Measurements from ENCODE around the gene ELL3.
A peak's percentile ranks its signal among the peaks of the same experiment; 100 is the strongest.

Gene ELL3

DNA sequence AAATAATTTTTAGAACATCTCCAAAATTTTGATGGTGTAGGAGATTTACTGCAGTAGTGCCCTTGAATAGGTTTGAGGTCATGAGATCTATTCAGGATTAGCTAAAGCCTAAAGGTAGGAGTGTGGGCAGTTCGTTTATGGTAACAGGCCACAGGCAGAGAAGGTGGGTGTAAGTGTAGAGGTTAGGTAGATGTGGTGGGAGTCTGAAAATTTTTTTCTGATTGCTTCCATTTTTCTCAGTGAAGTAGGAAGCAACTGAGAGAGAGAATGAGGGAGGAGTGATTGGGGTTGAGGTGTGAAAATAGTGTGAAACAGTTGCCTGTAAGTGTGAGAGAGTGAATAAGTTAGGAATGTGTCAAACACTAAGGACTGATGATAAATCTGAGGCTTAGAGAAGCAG is 2.2 kb upstream of the ELL3 start:
- DNase-seq (ENCODE audit: low read depth) = no peak
- no peak overlapping the region for H3K4me3 ChIP-seq (ENCODE audit: low read depth, low read length)
- TF ChIP-seq, protein P1, sequence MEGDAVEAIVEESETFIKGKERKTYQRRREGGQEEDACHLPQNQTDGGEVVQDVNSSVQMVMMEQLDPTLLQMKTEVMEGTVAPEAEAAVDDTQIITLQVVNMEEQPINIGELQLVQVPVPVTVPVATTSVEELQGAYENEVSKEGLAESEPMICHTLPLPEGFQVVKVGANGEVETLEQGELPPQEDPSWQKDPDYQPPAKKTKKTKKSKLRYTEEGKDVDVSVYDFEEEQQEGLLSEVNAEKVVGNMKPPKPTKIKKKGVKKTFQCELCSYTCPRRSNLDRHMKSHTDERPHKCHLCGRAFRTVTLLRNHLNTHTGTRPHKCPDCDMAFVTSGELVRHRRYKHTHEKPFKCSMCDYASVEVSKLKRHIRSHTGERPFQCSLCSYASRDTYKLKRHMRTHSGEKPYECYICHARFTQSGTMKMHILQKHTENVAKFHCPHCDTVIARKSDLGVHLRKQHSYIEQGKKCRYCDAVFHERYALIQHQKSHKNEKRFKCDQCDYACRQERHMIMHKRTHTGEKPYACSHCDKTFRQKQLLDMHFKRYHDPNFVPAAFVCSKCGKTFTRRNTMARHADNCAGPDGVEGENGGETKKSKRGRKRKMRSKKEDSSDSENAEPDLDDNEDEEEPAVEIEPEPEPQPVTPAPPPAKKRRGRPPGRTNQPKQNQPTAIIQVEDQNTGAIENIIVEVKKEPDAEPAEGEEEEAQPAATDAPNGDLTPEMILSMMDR (IDR thresholded peaks at IDR 0.05; ENCODE audit: control insufficient read depth, extremely low read depth, insufficient read depth) = no peak

GRCh38 chr15:43777267-43777914 is 625 bp upstream of the ELL3 start:
- TF ChIP-seq, protein P1 (IDR thresholded peaks at IDR 0.05; ENCODE audit: control insufficient read depth, extremely low read depth, insufficient read depth) = peak; percentile 81
- peak; percentile 52 for DNase-seq (ENCODE audit: low read depth)
- peak overlapping the region; percentile 98 for H3K4me3 ChIP-seq (ENCODE audit: low read depth, low read length)

DNA sequence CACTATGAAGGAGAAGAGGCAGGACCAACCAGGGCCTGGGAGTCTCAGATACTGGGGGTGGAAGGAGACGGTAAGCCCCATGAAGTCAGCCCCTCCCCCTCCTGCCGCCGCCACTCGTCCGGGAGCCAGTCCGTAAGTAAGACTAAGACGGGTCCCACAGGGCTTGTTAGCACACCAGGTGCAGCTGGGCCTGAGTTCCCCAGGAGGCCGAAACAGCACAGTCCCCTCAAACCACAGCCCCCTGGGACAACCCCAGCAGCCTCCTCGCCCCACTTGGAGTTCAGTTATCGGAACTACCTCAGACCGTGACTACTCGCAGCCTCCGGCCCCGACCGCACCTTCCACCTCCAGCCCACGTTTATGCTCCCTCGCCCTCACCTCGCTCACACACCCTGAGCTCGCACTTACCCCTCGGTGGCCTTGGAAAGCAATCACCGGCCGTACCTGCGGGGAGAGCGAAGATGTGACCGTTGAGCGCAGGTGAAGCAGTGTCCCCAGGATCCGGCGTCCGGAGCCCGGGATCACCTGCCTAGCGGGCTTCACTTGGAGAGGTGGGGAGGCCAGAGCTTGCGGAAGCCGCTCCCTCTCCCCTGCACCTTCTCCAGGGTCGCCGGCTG is 557 bp downstream of the ELL3 start:
- DNase-seq (ENCODE audit: low read depth) = no peak

DNA sequence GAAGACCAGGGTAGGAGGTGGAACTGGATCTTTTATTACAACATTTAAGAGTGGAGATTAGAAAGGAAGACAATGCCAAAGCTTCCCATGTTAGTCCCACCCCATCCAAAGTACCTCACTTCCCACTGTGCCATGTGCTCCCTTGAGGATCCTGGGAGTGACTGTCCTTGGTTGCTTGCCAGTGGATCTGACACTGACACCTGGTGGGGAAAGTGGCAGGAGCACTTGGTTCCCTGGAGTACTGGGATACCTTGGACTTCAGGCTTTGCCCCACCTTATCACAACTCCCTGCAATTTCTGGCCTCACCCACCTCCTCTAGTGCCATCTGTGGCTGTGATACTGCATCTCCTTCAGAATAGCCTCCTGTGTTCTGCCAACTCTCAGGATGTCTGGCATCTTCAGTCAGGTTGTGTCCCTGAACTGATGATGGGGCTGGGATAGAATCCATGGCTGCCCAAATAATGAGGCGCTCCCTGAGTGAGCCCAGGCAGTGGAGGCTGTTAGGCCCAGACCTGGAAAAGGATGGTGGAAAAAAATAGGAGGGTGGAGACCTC is 1.3 kb downstream of the ELL3 start:
- TF ChIP-seq, protein P1 (IDR thresholded peaks at IDR 0.05; ENCODE audit: control insufficient read depth, extremely low read depth, insufficient read depth) = peak; percentile 90
- peak; percentile 95 for DNase-seq (ENCODE audit: low read depth)
- peak overlapping the region; percentile 98 for H3K4me3 ChIP-seq (ENCODE audit: low read depth, low read length)

More for the DNA sequence above, 557 bp downstream of the ELL3 start:
- H3K4me3 ChIP-seq (ENCODE audit: low read depth, low read length) = peak overlapping the region; percentile 98
- TF ChIP-seq, protein P1 (IDR thresholded peaks at IDR 0.05; ENCODE audit: control insufficient read depth, extremely low read depth, insufficient read depth) = no peak

GRCh38 chr15:43774062-43774461 is 2.7 kb downstream of the ELL3 start:
- H3K4me3 ChIP-seq (ENCODE audit: low read depth, low read length) = no peak overlapping the region; the same call in 1 of the 2 replicates
- no peak for DNase-seq (ENCODE audit: low read depth)
- TF ChIP-seq, protein P1 (IDR thresholded peaks at IDR 0.05; ENCODE audit: control insufficient read depth, extremely low read depth, insufficient read depth) = no peak

- DNase-seq (ENCODE audit: low read depth) = no peak
- TF ChIP-seq, protein P1 (IDR thresholded peaks at IDR 0.05; ENCODE audit: control insufficient read depth, extremely low read depth, insufficient read depth) = no peak
- H3K4me3 ChIP-seq (ENCODE audit: low read depth, low read length) = no peak overlapping the region
These were observed 4.1 kb downstream of the ELL3 start for GRCh38 chr15:43772624-43773023.

Data from LNCaP clone FGC (cell line).